GM21737 (cell line): ENCODE measurements around the gene KANSL1.
"Not testable (repeated sequence)": the region's sequence is repeated elsewhere in the genome, so short reads cannot be mapped to it uniquely, and the experiment has no call there.

Source experiments
- ATAC-seq: cut with Tn5 transposase; IDR thresholded peaks from one replicate; pipeline ENCODE4 v1.9.1; 2021; ENCODE audit warnings: mild to moderate bottlenecking, moderate library complexity; ENCODE audit not compliant: unreplicated experiment

The KANSL1 gene

GRCh38 chr17:46193626-46194392 lies 580 bp upstream of the KANSL1 start:
- ATAC-seq = peak; percentile 49

- ATAC-seq = peak; percentile 21
Observed at GRCh38 chr17:46192439-46193150, 634 bp downstream of the KANSL1 start.

- no peak for ATAC-seq
Observed at GRCh38 chr17:46192189-46192438, 1.1 kb downstream of the KANSL1 start.

GRCh38 chr17:46191322-46192188 lies 1.7 kb downstream of the KANSL1 start:
- no peak for ATAC-seq

GRCh38 chr17:46190763-46191162 lies 2.5 kb downstream of the KANSL1 start:
- no peak for ATAC-seq

- ATAC-seq = not testable (repeated sequence)
Observed at GRCh38 chr17:46186827-46187235, 6.4 kb downstream of the KANSL1 start.

- ATAC-seq = no peak
Observed at GRCh38 chr17:46184696-46185095, 8.5 kb downstream of the KANSL1 start.

GRCh38 chr17:46183383-46183782 lies 9.8 kb downstream of the KANSL1 start:
- ATAC-seq = not testable (repeated sequence)

GRCh38 chr17:46182961-46183360 lies 10.3 kb downstream of the KANSL1 start:
- ATAC-seq = no peak

- ATAC-seq = no peak
Observed at GRCh38 chr17:46181940-46182339, 11.3 kb downstream of the KANSL1 start.

GRCh38 chr17:46181316-46181715 lies 11.9 kb downstream of the KANSL1 start:
- ATAC-seq = not testable (repeated sequence)

- ATAC-seq = no peak
Observed at GRCh38 chr17:46180892-46181274, 12.3 kb downstream of the KANSL1 start.

GRCh38 chr17:46180185-46180891 lies 12.9 kb downstream of the KANSL1 start:
- ATAC-seq = not testable (repeated sequence)

GRCh38 chr17:46179375-46179999 lies 13.7 kb downstream of the KANSL1 start:
- no peak for ATAC-seq

GRCh38 chr17:46178550-46179214 lies 14.5 kb downstream of the KANSL1 start:
- no peak for ATAC-seq

GRCh38 chr17:46176975-46177374 lies 16.3 kb downstream of the KANSL1 start:
- ATAC-seq = no peak

GRCh38 chr17:46175891-46176290 lies 17.3 kb downstream of the KANSL1 start:
- ATAC-seq = no peak

- no peak for ATAC-seq
Observed at GRCh38 chr17:46173153-46173552, 20.1 kb downstream of the KANSL1 start.

GRCh38 chr17:46171939-46172338 lies 21.3 kb downstream of the KANSL1 start:
- ATAC-seq = no peak
